ENCODE results near the gene TMEM259. TPM values are rescaled to one million over a fixed set of nuclear protein-coding genes. Genes with fewer than 3 reads are reported as not detected.

The TMEM259 gene
- total and polyA plus RNA-seq, 2 of the 13 experiments (the other 11 are each of a cell fraction or from before 2014, with no cell fraction given), result 64.7 to 164 TPM

- TF ChIP-seq GTF2F1 (IDR thresholded peaks at IDR 0.05; ENCODE audit: low read length) (no peak), ZNF253 (CRISPR knock-in tag; IDR thresholded peaks at IDR 0.05; ENCODE audit: borderline replicate concordance) (no peak; the same call in 1 of the 2 replicates), ZNF431 (CRISPR knock-in tag; IDR thresholded peaks at IDR 0.05; ENCODE audit: borderline replicate concordance, low read depth) (no peak), RBFOX2 (IDR thresholded peaks at IDR 0.05; ENCODE audit: low read depth, low read length) (peak; percentile 96), NFKBIZ (CRISPR knock-in tag; IDR thresholded peaks at IDR 0.05) (peak; percentile 31; the same call in 1 of the 2 replicates), ZNF761 (CRISPR knock-in tag; conservative IDR thresholded peaks at IDR 0.05) (no peak; the same call in 1 of the 2 replicates), ZNF776 (CRISPR knock-in tag; IDR thresholded peaks at IDR 0.05) (no peak; the same call in 1 of the 2 replicates), ZNF652 (CRISPR knock-in tag; IDR thresholded peaks at IDR 0.05; ENCODE audit: borderline replicate concordance, low read depth) (no peak), ZNF598 (CRISPR knock-in tag; IDR thresholded peaks at IDR 0.05; ENCODE audit: borderline replicate concordance) (0 out of 2 replicates have a peak, but pooled peaks have one; percentile 88), NPAS2 (CRISPR knock-in tag; IDR thresholded peaks at IDR 0.05; ENCODE audit: borderline replicate concordance) (no peak), ZNF3 (CRISPR knock-in tag; IDR thresholded peaks at IDR 0.05) (no peak), CBX2 (IDR thresholded peaks at IDR 0.05; ENCODE audit: low read depth, low read length) (no peak), CBX2 (CRISPR knock-in tag; IDR thresholded peaks at IDR 0.05; ENCODE audit: low read depth) (no peak), BRCA1 (CRISPR knock-in tag; IDR thresholded peaks at IDR 0.05) (no peak), TAF1 (CRISPR knock-in tag; IDR thresholded peaks at IDR 0.05) (peak; percentile 83; the same call in 1 of the 2 replicates), MTA1 (CRISPR knock-in tag; IDR thresholded peaks at IDR 0.05; ENCODE audit: borderline replicate concordance) (peak; percentile 64; the same call in 1 of the 2 replicates), HMG20A (CRISPR knock-in tag; IDR thresholded peaks at IDR 0.05; ENCODE audit: borderline replicate concordance) (no peak), KLF9 (CRISPR knock-in tag; IDR thresholded peaks at IDR 0.05; ENCODE audit: low read depth) (no peak), RBM22 (optimal IDR thresholded peaks at IDR 0.05; ENCODE audit: low read length) (no peak), HHEX (CRISPR knock-in tag; IDR thresholded peaks at IDR 0.05) (no peak)
- TF ChIP-seq, protein P1, sequence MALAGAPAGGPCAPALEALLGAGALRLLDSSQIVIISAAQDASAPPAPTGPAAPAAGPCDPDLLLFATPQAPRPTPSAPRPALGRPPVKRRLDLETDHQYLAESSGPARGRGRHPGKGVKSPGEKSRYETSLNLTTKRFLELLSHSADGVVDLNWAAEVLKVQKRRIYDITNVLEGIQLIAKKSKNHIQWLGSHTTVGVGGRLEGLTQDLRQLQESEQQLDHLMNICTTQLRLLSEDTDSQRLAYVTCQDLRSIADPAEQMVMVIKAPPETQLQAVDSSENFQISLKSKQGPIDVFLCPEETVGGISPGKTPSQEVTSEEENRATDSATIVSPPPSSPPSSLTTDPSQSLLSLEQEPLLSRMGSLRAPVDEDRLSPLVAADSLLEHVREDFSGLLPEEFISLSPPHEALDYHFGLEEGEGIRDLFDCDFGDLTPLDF (CRISPR knock-in tag; IDR thresholded peaks at IDR 0.05), result peak; percentile 63; the same call in 1 of the 2 replicates
- TF ChIP-seq, protein P2, sequence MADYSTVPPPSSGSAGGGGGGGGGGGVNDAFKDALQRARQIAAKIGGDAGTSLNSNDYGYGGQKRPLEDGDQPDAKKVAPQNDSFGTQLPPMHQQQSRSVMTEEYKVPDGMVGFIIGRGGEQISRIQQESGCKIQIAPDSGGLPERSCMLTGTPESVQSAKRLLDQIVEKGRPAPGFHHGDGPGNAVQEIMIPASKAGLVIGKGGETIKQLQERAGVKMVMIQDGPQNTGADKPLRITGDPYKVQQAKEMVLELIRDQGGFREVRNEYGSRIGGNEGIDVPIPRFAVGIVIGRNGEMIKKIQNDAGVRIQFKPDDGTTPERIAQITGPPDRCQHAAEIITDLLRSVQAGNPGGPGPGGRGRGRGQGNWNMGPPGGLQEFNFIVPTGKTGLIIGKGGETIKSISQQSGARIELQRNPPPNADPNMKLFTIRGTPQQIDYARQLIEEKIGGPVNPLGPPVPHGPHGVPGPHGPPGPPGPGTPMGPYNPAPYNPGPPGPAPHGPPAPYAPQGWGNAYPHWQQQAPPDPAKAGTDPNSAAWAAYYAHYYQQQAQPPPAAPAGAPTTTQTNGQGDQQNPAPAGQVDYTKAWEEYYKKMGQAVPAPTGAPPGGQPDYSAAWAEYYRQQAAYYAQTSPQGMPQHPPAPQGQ (CRISPR knock-in tag; IDR thresholded peaks at IDR 0.05; ENCODE audit: borderline replicate concordance), result no peak
- TF ChIP-seq, protein P3, sequence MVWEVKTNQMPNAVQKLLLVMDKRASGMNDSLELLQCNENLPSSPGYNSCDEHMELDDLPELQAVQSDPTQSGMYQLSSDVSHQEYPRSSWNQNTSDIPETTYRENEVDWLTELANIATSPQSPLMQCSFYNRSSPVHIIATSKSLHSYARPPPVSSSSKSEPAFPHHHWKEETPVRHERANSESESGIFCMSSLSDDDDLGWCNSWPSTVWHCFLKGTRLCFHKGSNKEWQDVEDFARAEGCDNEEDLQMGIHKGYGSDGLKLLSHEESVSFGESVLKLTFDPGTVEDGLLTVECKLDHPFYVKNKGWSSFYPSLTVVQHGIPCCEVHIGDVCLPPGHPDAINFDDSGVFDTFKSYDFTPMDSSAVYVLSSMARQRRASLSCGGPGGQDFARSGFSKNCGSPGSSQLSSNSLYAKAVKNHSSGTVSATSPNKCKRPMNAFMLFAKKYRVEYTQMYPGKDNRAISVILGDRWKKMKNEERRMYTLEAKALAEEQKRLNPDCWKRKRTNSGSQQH (CRISPR knock-in tag; IDR thresholded peaks at IDR 0.05; ENCODE audit: low read depth), result peak; percentile 38; the same call in 1 of the 2 replicates
- TF ChIP-seq, protein P4, sequence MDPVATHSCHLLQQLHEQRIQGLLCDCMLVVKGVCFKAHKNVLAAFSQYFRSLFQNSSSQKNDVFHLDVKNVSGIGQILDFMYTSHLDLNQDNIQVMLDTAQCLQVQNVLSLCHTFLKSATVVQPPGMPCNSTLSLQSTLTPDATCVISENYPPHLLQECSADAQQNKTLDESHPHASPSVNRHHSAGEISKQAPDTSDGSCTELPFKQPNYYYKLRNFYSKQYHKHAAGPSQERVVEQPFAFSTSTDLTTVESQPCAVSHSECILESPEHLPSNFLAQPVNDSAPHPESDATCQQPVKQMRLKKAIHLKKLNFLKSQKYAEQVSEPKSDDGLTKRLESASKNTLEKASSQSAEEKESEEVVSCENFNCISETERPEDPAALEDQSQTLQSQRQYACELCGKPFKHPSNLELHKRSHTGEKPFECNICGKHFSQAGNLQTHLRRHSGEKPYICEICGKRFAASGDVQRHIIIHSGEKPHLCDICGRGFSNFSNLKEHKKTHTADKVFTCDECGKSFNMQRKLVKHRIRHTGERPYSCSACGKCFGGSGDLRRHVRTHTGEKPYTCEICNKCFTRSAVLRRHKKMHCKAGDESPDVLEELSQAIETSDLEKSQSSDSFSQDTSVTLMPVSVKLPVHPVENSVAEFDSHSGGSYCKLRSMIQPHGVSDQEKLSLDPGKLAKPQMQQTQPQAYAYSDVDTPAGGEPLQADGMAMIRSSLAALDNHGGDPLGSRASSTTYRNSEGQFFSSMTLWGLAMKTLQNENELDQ (CRISPR knock-in tag; IDR thresholded peaks at IDR 0.05; ENCODE audit: borderline replicate concordance), result no peak
Observed at GRCh38 chr19:984165-984967, 36.6 kb downstream of the TMEM259 start, which contains the start of gene WDR18 (continued).

Measured in HepG2 (cell line).